Mononuclear cell (primary cell): ENCODE data around the gene C1orf35. TPM values are rescaled to one million over a fixed set of nuclear protein-coding genes. Genes with fewer than 3 reads are reported as not detected.

Source experiments
- H3K27me3 ChIP-seq: 2 replicates; pipeline ENCODE4 v1.6.0; 2011; ENCODE audit warnings: low read length, control low read depth; ENCODE audit not compliant: insufficient read depth
- H3K4me1 ChIP-seq: 2 replicates; pipeline ENCODE4 v1.5.1; 2011; ENCODE audit warnings: mild to moderate bottlenecking, low read length, control low read depth; ENCODE audit not compliant: insufficient read depth
- H3K4me3 ChIP-seq: 2 replicates; pipeline ENCODE4 v1.5.1; 2011; ENCODE audit warnings: mild to moderate bottlenecking, low read length, moderate library complexity
- H3K9me3 ChIP-seq: 2 replicates; pipeline ENCODE4 v1.5.1; 2011; ENCODE audit warnings: low read depth, mild to moderate bottlenecking, control low read depth, low read length
- total RNA-seq: library from RNA; depleted of rRNA; stranded (reverse); fragments of >200 nt; gene quantifications from one replicate; pipeline ENCODE4 v1.2.3, GENCODE V29; 2012

The C1orf35 gene
- total RNA-seq, 1 donor = 6.1 TPM

DNA sequence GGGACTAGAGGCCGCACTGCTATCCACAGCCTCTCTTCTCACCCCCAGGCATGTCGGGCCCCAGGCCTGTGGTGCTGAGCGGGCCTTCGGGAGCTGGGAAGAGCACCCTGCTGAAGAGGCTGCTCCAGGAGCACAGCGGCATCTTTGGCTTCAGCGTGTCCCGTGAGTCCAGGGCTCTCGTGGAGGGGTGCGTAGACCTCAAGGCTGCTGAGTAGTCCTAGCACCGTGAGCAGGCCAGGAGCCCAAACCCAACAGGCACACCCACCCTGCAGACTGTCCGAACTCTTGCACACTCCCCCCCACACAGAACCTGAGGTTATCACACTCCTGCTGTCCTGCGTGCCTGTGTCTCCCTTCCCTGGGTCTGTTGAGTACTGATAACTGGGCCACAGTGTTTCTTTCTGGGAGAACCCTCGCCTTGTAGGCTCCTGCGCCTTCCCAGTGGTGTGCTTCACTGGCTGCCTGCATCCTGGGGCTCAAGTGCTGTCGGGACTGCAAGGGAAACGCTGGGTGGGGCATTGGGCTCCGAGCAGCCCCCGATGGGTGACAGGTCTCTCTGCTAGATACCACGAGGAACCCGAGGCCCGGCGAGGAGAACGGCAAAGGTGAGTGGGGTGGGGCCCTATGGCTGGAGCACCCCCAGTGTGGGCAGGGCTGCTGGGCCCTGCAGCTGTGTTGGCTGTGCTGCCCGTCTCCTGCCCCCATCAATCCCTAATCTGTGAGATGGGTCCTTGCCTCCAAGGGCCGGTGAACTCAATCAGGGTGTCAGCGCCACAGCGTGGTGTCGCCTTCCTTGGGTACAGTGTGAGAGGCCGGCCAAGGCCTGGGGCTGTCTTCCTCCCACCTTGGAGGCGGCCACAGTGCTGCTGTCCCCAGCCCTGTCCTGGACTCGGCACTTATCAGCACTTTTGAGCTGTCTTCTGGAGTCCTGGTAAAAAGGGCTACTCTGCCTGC is 42.6 kb upstream of the C1orf35 start:
- no peaks in the 10 kb centered on the region for H3K27me3 ChIP-seq
- no peak overlapping the region for H3K4me3 ChIP-seq
- peaks cover 37% of the 10 kb centered on the region for H3K4me1 ChIP-seq
- H3K9me3 ChIP-seq = no peaks in the 10 kb centered on the region

DNA sequence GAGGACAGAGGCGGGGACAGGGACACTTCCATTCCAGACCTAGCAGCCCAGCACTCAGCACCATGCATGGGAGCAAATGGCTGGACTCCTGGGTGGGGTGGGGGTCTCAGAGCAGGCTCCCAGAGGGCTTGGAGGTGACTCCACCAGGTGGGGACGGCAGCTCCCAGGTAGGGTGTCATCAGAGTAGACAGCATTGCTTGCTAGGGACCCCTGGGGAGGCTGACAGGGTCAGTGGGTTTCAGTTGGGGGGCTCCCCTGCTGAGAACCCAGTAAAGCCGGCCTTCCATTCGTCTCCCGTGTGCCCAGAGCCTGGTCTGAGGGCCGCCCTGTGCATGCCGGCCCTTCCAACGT is 41.8 kb upstream of the C1orf35 start:
- Histone ChIP-seq H3K4me3 (no peak overlapping the region), H3K27me3 (no peaks in the 10 kb centered on the region), H3K9me3 (no peaks in the 10 kb centered on the region), H3K4me1 (peaks cover 37% of the 10 kb centered on the region)

- Histone ChIP-seq H3K4me1 (peaks cover 39% of the 10 kb centered on the region), H3K4me3 (no peak overlapping the region), H3K27me3 (no peaks in the 10 kb centered on the region), H3K9me3 (no peaks in the 10 kb centered on the region)
These were observed 41.3 kb upstream of the C1orf35 start for GRCh38 chr1:228144193-228144992.

DNA sequence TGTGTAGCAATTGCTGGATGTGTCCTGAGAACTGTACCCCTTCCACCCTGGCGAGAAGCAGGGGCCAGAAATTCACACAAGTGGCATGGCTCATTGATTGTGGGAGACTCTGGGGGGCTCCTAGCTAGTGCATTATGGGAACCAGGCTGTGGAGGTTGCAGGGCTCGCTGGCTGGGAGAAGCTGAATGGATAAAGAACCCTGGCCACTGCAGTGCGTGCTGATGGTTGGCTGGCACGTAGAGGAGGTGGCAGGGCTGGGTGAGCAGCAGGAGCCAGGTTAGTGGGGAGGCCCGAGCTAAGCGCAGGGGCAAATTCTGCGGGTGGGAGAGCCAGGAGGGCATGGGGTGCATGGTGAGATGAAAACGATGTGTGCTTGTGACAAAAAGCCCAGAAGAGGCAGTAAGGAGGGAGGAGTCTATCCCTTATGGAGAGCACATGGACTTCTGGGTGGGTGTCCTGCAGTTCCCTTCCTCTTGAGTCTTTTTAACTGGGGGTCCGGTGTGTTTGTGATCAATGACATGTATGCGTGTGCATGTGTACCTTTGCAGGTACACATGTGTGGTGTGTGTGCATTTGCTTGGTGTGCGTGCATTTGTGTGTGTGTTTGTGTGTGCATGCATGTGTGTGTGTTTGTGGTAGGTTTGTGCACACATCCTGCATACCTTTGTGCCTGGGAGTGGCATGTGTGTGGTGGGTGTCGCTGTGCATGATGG is 40.5 kb upstream of the C1orf35 start:
- Histone ChIP-seq H3K4me3 (no peak overlapping the region), H3K4me1 (peaks cover 45% of the 10 kb centered on the region), H3K9me3 (no peaks in the 10 kb centered on the region), H3K27me3 (no peaks in the 10 kb centered on the region)

DNA sequence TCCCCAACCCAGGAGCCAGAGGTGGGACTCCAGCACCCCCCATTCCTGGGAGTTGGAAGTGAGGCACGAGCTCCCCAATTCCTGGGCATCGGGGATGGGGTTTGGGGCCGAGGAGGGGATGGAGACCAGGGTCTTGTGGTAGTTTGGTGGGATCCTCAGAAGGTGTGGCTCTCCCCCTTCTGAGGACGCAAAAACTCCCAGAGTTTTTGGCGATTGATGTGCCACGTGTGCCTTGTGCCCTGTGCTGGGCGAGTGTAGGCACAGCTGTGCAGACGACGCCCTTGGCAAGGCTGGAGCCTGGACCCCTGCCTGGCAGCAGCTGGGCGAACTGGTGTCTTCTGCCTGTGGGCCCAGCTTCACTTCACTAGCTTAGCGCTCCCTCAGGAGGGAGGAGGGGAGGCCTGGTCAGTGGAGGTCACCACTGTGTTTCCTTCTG is 39.6 kb upstream of the C1orf35 start:
- Histone ChIP-seq H3K9me3 (no peaks in the 10 kb centered on the region), H3K4me1 (peaks cover 51% of the 10 kb centered on the region), H3K4me3 (no peak overlapping the region), H3K27me3 (no peaks in the 10 kb centered on the region)

DNA sequence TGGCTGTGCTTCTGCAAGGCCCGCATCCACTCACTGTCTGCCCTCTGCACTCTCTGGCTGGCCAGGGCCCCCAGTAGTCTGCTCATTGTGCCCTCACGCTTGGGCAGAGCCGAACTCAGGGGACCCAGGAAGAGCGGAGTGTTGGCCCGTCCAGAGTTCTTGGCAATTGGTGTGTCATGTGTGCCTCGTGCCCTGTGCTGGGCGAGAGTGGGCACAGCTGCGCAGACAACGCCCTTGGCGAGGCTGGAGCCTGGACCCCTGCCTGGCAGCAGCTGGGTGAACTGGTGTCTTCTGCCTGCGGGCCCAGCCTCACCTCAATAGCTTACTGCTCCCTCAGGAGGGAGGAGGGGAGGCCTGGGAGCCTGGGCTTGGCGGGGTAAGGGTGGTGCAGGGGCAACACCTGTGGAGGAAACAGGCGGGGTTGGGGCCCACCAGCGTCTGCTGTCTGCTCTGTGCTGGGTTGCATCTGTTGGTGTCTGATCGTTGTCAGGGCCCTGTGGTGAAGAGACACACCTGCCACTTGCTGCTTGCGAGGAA is 39.1 kb upstream of the C1orf35 start:
- no peaks in the 10 kb centered on the region for H3K9me3 ChIP-seq
- H3K27me3 ChIP-seq = no peaks in the 10 kb centered on the region
- peaks cover 51% of the 10 kb centered on the region for H3K4me1 ChIP-seq
- H3K4me3 ChIP-seq = no peak overlapping the region

- H3K4me1 ChIP-seq = peaks cover 51% of the 10 kb centered on the region
- no peaks in the 10 kb centered on the region for H3K27me3 ChIP-seq
- H3K4me3 ChIP-seq = peak overlapping the region; percentile 82
- H3K9me3 ChIP-seq = no peaks in the 10 kb centered on the region
These were observed 38.3 kb upstream of the C1orf35 start for GRCh38 chr1:228141226-228142044.

GRCh38 chr1:228140724-228141225 is 37.6 kb upstream of the C1orf35 start:
- Histone ChIP-seq H3K4me3 (peak overlapping the region; percentile 82), H3K4me1 (peaks cover 51% of the 10 kb centered on the region), H3K9me3 (no peaks in the 10 kb centered on the region)

DNA sequence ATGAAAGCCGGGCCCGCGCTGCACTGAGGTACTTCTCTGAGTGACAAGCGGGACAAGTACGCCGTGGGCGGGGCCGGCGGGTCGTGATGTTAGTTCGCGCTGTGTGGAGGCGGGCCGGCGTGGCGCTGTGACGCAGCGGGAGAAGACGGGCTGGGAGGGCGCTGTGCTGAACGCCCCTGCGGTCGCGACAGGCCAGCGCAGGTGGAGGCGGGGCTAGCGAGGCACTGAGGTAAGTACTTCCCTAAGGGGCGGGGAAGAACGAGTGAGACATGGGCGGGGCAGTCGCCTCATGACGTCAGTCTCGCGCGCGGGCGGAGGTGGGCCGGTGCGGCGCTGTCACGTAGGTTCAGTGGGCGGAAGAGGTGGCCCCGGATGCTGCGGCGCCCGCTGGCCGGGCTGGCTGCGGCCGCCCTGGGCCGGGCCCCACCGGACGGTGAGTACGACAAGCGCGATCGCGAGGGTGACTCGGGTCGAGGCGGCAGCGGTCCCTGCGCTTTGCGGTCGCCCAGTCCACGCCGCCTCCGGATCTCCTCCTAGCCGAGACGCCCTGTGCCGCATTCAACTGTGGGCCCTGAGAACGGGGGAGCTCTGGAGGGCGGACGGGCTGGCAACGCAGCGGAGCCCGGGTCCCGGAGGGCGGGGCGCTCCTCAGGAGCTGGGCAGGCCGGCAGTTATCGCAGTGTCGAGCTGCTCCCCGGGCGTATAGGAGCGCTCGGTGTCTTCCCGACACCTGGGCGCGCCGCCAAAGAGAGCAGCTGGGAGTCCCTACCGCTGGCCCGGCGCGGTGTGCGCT is 37.0 kb upstream of the C1orf35 start, which contains the start of gene GUK1:
Gene GUK1 (plus strand): TSS at position 349 of the 793 bp plus-strand sequence. CDS start 24 bp downstream, at position 373.
- H3K27me3 ChIP-seq = no peaks in the 10 kb centered on the region
- H3K4me3 ChIP-seq = peak within 1 kb of the TSS; percentile 82
- peaks cover 51% of the 10 kb centered on the region for H3K4me1 ChIP-seq
- no peaks in the 10 kb centered on the region for H3K9me3 ChIP-seq

More at GRCh38 chr1:228140724-228141225, 37.6 kb upstream of the C1orf35 start:
- H3K27me3 ChIP-seq = no peaks in the 10 kb centered on the region

DNA sequence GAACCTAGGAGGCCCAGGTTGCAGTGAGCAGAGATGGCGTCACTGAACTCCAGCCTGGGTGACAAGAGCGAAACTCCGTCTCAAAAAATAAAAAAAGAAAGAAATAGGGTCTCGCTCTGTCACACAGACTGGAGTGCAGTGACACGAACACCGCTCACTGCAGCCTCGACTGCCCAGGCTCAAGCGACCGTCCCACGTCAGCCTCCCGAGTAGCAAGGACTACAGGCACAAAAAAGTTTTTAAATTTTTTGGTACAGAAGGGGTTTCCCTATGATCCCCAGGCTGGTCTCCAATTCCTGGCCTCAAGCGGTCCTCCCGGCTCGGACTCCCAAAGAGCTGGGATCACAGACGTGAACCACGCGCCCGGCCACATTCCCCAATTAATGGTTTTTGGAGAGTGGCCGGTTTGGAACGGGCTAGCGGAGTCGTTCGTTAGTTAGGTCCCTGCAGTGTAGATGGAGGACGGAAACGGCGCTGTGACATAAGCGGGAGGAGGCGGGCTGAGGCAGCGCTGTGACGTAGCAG is 36.3 kb upstream of the C1orf35 start:
- Histone ChIP-seq H3K9me3 (no peaks in the 10 kb centered on the region), H3K27me3 (no peaks in the 10 kb centered on the region), H3K4me3 (peak overlapping the region; percentile 82), H3K4me1 (peaks cover 50% of the 10 kb centered on the region)

DNA sequence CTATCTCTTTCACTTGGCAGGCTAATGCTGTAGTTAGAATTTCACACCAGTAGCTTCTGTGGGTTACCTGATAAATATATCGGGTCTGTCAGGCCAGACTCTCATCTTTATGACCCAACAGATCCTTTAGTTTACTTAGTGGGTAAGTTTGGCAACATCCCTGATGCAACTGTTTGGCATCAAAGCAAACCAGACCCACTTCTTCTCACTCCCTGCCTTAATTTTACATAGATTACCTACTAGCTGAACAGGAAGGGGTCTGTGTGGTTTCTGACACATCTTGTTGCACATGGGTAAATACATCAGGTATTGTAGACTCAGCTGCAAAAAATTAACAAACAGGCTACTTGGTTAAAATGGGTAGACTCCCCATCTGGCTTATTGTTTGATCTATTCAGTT is 33.8 kb upstream of the C1orf35 start:
- H3K4me1 ChIP-seq = peaks cover 26% of the 10 kb centered on the region
- H3K27me3 ChIP-seq = no peaks in the 10 kb centered on the region
- no peak overlapping the region for H3K4me3 ChIP-seq
- H3K9me3 ChIP-seq = no peaks in the 10 kb centered on the region

- Histone ChIP-seq H3K4me1 (peaks cover 20% of the 10 kb centered on the region), H3K27me3 (no peaks in the 10 kb centered on the region), H3K9me3 (no peaks in the 10 kb centered on the region), H3K4me3 (no peak overlapping the region)
These were observed 31.5 kb upstream of the C1orf35 start for GRCh38 chr1:228134591-228134990.

- Histone ChIP-seq H3K4me1 (peaks cover 6% of the 10 kb centered on the region), H3K9me3 (no peaks in the 10 kb centered on the region), H3K27me3 (no peaks in the 10 kb centered on the region), H3K4me3 (no peak overlapping the region)
These were observed 28.6 kb upstream of the C1orf35 start for GRCh38 chr1:228131766-228132165.
